NCI-H1092 treated with DMSO at 0.1 percent for 48 hours (cell line): ENCODE measurements around the gene SPTBN4.

Source experiments
- DNase-seq: peaks from one replicate; lab custom pipeline; 2025; lab: John Stamatoyannopoulos, UW

The SPTBN4 gene

GRCh38 chr19:40565910-40566495 lies 99.2 kb downstream of the SPTBN4 start:
- DNase-seq = no peak

DNA sequence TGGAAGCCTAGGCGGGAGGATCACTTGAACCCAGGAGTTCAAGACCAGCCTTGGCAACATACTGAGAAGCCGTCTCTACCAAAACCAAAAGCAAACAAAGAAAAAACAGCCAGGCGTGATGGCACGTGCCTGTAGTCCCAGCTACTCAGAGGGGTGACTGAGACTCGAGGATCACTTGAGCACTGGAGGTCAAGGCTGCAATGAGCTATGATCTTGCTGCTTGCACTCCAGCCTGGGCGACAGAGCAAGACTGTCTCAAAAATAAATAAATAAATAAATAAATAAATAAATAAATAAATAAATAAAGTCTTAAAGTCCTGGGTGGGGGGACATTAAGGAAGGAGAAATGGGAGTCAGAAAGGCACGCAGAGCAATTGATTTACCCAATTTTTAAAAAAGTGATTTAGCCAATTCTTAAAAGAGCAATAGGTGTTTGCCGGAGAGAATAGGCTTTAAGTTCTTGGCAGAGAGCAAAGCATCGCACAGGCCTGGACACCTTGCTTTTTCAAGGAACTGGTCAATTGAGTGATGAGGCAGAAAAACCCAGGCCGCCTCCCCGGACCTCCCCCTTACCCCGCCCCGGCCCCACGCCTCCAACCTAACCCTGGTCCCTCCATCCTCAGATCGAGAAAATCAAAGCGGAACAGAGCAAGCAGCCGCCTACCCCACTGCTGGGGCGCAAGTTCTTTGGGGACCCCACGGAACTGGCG lies 100.4 kb downstream of the SPTBN4 start:
- DNase-seq = no peak

DNA sequence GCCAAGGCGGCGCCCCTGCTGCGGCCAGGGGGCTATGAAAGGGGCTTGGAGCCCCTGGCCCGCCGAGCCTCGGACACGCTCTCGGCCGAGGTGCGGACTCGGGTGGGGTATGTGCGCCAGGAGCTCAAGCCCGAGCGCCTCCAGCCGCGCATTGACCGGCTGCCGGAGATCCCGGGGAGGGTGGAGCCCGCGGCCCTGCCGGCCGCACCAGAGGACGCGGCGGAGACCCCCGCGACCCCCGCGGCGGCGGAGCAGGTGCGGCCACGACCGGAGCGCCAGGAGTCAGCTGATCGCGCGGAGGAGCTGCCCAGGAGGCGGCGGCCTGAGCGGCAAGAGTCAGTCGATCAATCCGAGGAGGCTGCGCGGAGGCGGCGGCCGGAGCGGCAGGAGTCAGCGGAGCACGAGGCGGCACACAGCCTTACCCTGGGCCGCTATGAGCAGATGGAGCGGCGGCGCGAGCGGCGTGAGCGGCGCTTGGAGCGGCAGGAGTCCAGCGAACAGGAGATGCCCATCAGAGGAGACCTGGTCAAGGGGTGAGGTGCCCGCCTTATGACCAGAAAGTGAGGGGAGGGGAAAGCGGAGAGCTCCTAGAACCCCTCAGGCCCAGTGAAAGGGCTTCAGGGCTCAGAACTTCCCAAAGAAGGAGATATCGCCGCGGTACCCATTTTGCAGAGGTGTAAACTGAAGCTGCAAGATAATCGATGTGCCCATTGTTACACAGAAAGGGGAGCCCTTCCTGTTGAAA lies 101.1 kb downstream of the SPTBN4 start:
- DNase-seq = no peak

DNA sequence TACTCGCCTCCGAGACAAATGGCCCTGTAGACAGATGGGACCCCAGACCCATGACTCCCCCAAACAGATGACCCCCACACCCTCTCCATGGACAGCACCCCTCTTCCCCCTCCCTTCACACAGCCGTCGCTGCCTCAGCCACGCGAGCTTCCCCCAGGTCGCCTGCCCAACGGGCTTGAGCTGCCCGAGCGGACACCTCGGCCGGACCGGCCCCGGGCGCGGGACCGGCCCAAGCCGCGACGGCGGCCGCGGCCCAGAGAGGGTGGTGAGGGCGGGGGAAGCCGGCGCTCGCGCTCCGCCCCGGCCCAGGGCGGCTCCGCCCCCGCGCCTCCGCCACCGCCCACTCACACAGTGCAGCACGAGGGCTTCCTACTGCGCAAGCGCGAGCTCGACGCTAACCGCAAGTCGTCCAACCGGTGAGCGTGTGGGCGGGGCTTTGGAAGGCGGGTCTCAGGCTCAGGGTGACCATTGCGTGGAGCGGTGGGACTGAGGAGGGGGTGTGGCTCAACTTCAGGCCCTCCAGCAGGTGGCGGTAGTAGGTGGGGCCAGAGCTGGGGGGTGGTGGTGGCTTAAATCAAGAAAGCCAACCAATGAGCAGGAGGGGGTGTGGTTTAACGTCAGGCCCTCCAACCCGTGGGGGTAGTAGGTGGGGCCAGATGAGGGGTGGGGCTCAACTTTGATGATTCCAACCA lies 103.7 kb downstream of the SPTBN4 start:
- peak; percentile 90 for DNase-seq

DNA sequence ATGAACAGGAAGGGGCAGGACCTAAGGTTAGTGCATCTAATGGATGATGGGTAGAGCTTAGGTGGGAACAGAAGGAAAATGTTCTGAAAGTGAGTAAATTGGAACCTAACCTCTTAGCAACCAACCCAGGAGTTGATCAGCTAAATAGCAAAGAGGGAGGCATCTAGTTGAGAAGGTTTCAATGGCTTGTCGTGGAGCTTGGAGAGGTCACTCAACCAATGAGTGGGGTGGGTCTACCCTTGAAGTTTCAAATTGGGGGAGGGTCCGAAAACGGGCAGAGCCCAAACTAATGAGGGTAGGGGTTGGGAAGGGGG lies 104.2 kb downstream of the SPTBN4 start:
- no peak for DNase-seq

DNA sequence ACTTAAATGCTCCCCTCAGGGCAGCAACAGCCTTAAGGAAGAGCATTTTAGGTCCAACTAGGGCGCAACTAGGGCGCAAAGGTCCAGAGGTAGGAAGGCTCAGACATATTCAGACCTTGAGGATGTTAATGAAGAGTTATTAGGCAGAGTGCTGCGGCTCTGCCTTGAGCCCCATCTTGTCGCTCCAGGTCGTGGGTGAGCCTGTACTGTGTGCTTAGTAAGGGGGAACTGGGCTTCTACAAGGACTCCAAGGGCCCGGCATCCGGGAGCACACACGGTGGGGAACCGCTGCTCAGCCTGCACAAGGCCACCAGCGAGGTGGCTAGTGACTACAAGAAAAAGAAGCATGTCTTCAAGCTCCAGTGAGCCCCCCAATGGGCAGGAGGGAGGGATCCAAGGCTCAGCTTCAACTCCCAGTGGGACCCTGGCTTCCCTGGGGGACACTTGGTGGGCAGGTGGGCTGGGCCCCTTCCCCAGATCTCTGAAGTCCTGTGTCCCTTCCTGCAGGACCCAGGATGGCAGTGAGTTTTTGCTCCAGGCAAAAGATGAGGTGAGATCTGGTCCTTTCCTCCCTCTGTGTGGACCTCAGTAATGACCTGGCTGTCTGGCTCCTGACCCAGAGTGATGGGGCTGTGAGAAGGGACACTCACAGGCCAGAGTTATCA lies 105.2 kb downstream of the SPTBN4 start:
- DNase-seq = no peak

- no peak for DNase-seq
Measured at GRCh38 chr19:40575326-40575725, 108.5 kb downstream of the SPTBN4 start.

- DNase-seq = no peak
Measured at GRCh38 chr19:40576151-40576584, 109.4 kb downstream of the SPTBN4 start.

GRCh38 chr19:40576585-40577451 lies 110.0 kb downstream of the SPTBN4 start, which contains the start of gene SHKBP1:
TSS of gene SHKBP1 (plus strand) at chr19:40576873. CDS start at chr19:40576900, 27 bp downstream.
- peak; percentile 83 for DNase-seq

GRCh38 chr19:40578442-40578908 lies 111.7 kb downstream of the SPTBN4 start:
- DNase-seq = no peak

- DNase-seq = no peak
Measured at GRCh38 chr19:40580619-40581018, 113.8 kb downstream of the SPTBN4 start.

- DNase-seq = no peak
Measured at GRCh38 chr19:40581531-40581930, 114.7 kb downstream of the SPTBN4 start.

DNA sequence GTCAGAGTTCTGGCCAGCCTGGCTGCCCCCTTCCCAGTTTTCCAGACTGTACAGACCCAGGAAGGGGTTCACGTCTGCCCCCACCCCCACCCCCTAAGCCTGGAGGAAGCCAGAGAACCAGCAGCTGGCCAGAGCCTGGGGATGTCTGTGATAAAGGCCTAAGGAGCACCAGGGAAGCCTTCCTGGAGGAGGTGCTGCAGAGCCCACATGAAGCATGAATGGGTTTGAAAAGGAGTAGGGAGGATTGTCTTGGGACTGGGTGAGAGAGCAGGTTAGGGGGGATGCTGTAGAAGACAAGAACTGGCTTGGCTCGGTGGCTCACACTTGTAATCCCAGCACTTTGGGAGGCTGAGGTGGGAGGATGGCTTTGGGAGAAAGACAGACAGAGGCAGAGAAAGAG lies 115.7 kb downstream of the SPTBN4 start:
- DNase-seq = no peak

GRCh38 chr19:40583283-40583682 lies 116.5 kb downstream of the SPTBN4 start:
- no peak for DNase-seq

GRCh38 chr19:40584007-40584406 lies 117.2 kb downstream of the SPTBN4 start:
- no peak for DNase-seq

DNA sequence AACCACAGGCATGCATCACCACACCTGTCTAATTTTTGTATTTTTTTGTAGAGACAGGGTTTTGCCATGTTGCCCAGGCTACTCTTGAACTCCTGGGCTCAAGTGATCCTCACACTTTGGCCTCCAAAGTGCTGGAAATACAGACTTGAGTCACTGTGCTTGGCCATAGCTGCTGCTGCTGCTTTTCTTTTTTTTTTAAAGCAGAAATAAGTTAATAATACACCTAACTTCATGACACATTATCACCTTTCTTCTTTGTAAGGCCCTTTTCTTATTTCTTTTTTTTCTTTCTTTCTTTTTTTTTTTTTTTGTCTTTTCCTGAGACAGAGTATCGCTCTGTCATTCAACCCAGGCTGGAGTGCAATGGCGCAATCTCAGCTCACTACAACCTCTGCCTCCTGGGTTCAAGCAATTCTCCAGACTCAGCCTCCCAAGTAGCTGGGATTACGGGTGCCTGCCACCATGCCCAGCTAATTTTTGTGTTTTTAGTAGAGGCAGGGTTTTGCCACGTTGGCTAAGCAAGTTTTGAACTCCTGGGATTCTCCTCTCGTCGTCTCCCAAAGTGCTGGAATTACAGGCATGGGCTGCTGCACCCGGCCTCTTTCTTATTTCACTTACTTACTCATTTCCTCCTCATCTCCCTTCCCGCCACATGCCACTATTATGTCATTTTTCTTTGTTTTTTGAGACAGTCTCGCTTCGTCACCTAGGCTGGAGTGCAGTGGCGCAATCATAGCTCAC lies 118.6 kb downstream of the SPTBN4 start:
- DNase-seq = no peak

GRCh38 chr19:40585982-40586422 lies 119.2 kb downstream of the SPTBN4 start:
- no peak for DNase-seq

DNA sequence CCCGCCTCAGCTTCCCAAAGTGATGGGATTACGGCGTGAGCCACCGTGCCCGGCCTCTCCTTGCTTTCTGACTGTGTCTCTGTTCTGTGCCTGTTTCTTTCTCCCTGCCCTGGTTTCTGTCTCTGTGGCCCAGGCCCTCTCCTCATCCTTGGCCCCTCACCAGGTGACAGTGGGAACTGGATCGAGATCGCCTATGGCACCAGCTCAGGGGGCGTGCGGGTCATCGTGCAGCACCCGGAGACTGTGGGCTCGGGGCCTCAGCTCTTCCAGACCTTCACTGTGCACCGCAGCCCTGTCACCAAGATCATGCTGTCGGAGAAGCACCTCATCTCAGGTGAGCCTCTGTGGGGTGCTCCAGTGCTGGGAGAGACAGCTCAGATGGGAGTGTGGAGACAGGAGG lies 119.8 kb downstream of the SPTBN4 start:
- DNase-seq = no peak

DNA sequence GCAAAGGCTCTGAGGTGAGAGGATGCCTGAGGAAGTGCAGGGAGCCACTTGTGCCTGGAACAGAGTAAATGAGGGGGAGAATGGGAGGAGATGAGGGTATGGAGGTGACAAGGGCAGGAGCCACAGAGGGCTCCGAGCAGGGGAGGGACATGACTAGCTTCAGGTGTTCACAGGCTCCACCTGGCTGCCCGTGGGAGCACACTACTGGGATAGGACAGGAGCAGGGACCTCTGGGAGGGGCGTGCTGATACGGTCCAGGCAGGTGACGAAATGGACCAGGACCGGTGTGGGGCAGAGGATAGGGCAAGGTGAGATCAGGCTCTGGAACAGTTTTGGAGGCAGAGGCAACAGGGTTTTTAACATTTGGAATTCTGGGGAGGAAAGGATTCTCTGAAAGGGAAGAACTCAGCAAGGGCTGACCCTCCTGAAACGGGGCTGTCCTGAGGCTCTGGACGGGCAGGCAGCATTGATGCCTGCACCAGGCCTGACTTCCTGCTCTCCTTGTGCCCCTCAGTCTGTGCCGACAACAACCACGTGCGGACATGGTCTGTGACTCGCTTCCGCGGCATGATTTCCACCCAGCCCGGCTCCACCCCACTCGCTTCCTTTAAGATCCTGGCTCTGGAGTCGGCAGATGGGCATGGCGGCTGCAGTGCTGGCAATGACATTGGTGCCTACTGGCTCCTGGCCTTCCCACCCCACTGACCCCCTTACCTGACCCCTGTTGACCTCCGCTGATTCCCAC lies 121.5 kb downstream of the SPTBN4 start:
- DNase-seq = no peak
